HG03442 (cell line): Measurements from ENCODE around the gene RUFY1.
"Not testable (repeated sequence)": the region's sequence is repeated elsewhere in the genome, so short reads cannot be mapped to it uniquely, and the experiment has no call there.

Experiments used
- ATAC-seq: cut with Tn5 transposase; IDR thresholded peaks from one replicate; pipeline ENCODE4 v1.9.1; 2021; ENCODE audit warnings: mild to moderate bottlenecking, moderate library complexity; ENCODE audit not compliant: unreplicated experiment

Gene RUFY1

DNA sequence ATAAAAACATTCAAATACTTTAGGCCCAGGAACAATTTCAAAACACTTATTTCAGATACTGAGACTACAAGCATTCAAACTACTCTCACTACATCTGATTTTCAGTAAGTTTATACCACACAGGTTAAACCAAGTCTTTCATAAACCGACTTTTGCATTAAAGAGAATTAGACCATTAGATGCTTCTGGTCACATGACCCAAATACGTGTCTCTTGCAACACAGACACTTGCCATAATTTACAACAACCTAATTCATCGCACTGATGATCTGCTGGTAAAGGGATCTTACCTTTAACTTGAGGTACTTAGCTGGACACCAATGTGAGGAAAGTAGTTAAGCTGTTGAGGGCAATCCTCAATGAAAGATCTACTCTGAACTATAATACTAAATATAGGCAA is 69.9 kb downstream of the RUFY1 start:
- ATAC-seq, result no peak

DNA sequence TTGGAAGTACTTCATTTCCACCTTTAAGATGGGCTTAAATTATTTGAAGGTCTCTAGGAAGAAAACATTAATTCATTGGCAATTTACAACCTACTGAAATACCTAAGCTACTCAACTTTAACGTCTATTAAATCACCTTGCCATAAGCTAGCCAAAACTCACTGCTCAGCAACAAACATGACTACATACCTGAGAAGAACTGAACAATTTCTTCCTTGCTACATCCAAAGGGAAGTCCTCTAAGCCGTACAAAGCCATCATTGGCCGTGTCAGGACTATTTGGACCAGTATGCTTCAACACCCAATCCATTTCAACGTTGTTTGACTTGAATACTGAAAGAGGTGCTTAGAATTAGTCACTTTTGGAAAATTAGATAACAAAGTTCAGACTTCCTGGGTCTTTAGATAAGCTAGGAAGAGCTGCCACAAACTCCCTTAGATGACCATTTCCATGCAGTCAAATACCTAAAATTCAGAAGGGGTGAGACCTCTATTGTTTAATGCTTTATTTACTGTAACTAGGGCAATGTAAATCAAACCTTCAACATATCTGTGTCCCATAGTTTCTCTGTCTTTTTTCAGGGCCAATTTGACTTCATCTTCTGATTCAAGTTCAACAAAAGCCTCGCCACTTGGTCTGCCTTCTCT is 70.5 kb downstream of the RUFY1 start:
- no peak for ATAC-seq

DNA sequence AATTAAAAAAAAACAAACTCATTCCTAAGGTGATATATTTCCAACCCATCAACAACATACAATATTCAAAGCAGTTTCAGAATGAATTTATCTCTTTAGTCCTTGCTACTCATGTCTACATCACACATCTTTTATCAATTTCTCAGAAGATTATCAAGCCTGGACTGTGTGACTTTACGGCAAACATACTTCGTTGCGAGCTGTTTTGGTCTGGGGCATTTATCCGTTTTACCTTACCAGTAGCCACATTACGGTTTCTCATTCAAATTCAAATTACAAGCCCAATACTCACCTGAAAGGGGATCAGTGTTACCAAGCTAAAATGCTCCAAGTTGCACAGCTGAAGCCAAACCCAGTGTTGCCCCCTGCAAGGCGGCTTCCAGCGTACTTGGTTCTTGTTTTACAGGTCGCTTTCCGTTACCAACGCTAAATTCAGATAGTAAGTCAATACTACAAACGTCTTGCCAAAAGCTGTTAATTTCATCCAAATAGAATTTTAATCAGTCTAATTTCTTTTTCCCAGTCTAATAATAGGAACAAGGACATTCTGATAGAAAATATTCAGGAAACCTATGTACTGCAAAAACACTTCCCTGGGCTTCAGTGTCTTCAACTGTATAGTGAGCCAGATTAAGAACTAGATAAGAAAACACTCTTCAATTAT is 71.3 kb downstream of the RUFY1 start:
- no peak for ATAC-seq

- peak; percentile 65 for ATAC-seq
Measured at GRCh38 chr5:179623003-179623905, 72.9 kb downstream of the RUFY1 start, which contains the start of gene HNRNPH1. Gene HNRNPH1 (minus strand): TSS chr5:179623671. CDS start chr5:179623133, 538 bp downstream.

GRCh38 chr5:179623906-179624741 is 73.8 kb downstream of the RUFY1 start:
- peak; percentile 4 for ATAC-seq

GRCh38 chr5:179624841-179625271 is 74.5 kb downstream of the RUFY1 start:
- ATAC-seq, result no peak

GRCh38 chr5:179633501-179634369 is 83.4 kb downstream of the RUFY1 start:
- ATAC-seq, result peak; percentile 50

DNA sequence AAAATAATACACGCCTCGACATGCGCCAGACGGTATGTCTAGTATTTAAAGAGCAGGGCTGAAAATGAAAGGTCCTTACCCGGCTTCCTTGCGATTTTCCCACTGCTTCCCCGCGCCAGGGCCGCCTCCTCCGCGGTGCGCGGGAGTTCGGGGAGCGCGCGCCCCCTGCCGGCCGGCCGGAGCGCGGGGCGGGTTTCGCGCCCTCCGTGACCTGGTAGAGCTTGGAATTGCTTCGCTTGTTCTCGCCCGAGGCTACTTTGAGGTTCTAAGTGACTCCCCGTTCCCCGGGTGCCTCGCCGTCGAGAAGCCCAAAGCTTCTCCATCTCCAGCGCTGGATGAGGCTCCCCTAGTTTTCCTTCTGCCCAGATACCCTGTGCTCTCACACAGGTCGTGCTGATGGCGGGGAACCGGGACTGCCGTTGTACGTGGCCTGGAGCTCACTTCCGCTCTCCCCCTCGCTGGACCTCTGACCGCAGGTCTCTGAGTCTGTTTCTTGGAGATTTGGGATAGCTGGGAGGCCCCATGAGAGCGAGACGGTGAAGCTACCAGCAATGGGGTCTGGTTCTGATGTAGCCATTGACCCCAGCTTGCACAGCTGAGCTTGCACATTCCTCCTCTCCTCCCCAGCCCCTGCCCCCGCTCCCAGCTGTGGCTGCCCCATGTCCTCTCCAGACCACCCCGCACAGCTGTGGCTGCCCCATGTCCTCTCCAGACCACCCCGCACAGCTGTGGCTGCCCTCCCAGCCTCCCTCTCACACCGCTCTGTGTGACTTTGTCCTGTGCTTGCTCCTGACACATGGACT is 84.2 kb downstream of the RUFY1 start:
- peak; percentile 85 for ATAC-seq

- ATAC-seq, result not testable (repeated sequence)
Measured at GRCh38 chr5:179639296-179639695, 88.9 kb downstream of the RUFY1 start.

- ATAC-seq, result not testable (repeated sequence)
Measured at GRCh38 chr5:179641745-179642144, 91.4 kb downstream of the RUFY1 start.

DNA sequence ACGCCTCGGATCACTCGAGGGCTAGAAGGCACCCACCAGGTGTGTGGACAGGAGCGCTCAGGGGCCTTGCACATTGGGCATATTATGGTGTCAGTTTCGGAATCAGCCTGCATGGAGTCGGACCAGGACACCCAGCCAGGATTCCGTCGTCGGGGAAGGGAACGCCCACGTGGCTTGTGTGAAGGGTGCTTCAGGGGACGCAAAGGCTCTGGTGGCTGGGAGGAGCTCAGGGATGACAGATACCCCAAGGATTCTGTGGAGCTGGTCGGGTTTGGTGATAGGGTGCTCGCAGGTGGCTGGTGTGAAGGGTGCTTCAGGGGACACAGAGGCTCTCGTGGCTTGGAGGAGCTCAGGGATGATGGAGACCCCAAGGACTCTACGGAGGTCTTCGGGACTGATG is 92.3 kb downstream of the RUFY1 start:
- not testable (repeated sequence) for ATAC-seq

DNA sequence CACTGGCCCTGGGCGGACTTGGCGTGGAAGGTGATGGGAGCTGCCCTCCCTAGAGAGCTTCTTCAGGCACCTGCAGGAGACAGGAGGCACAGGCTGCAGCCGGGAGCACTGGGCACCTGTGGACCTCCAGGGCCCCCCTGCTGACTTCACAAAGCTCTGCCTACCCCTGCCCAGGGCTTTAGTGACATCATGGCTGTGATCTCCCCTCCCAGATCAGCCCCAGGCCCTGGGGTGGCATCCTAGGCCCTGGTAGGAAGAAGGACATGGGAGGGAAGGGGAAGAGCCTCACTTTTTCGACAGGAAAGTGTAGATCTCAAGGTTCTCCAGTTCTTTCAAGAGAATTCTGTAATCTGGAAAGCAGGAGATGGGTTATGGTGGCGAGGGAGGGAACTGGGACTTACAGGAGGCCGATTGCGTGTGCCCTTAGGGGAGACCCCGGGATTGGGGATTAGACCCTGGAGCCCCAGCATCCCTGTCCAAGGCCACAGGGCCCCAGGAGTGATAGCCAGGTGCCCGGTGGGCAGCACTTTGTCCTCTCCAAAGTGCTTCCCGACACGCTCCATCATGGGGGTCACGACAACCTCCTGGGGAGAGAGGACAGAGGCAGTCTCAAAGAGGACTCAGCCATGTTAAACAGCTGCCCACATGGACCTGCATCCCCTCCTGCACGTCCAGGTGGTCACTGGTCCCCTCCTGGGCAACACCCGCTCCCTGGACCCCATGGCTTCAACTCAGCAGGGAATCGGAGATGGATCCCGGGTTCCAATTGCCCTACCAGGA is 93.0 kb downstream of the RUFY1 start:
- not testable (repeated sequence) for ATAC-seq

GRCh38 chr5:179644766-179645165 is 94.4 kb downstream of the RUFY1 start:
- not testable (repeated sequence) for ATAC-seq

DNA sequence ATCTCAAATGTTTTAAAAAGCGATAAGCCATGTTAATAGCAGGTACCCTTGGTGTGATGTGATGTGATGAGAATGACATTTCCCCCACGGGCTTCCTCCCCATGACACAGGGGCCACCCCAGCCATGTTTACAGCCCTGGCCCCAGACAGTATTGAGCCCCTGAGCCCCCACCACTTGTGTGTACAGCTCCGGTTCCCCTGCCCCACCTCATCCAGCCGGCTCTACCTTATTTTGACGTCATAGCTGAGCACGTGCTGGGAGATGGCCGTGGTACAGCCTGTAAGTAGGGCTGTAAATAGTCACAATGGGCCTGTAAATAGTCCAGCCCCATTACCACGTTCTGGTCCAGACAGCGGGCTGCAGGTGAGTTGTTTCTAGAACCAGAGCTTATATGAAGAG is 98.1 kb downstream of the RUFY1 start:
- ATAC-seq, result no peak

GRCh38 chr5:179649166-179649703 is 98.9 kb downstream of the RUFY1 start:
- not testable (repeated sequence) for ATAC-seq

GRCh38 chr5:179650245-179650644 is 99.9 kb downstream of the RUFY1 start:
- not testable (repeated sequence) for ATAC-seq

GRCh38 chr5:179653135-179653534 is 102.8 kb downstream of the RUFY1 start:
- ATAC-seq, result not testable (repeated sequence)
